Astrocyte of the spinal cord (primary cell): Measurements from ENCODE around the gene CAMTA1.

Experiments used
- DNase-seq: peaks from one replicate; pipeline ENCODE4 v3.0.0; 2011; ENCODE audit warnings: low read depth, low spot score
- H3K4me3 ChIP-seq: 2 replicates; pipeline ENCODE4 v1.5.1; 2011; ENCODE audit warnings: low read depth, mild to moderate bottlenecking, low read length, moderate library complexity
- CTCF ChIP-seq: IDR thresholded peaks from 2 replicates; pipeline ENCODE4 v1.5.1; 2012; ENCODE audit warnings: low read depth, mild to moderate bottlenecking, low read length, inconsistent platforms
- in situ Hi-C: cut with HindIII; loops from 2 replicates; pipeline ENCODE4 v1.10.0; 2017; ENCODE audit warnings: low sequenced_read_pairs

CAMTA1 gene

GRCh38 chr1:7269525-7269924, 484.3 kb downstream of the CAMTA1 start:
- in situ Hi-C loops: no loop called here
- TF ChIP-seq CTCF: no peak
- DNase-seq: no peak

DNA sequence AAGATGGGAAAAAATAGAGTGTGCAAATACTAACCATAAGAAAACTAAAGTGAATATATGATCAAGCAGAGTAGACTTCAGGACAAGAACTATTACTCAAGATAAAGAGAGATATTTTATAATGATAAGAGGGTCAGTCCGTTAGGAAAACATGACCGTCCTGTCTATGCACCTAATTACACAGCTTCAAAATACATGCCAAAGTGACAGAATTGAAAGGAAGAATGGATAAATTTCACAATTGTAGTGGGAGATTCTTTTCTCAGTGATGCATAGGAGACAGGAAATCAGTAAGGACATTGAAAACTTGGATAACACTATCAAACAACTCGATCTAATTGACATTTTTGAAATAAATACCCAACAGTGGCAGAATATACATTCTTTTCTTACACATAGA, 489.0 kb downstream of the CAMTA1 start:
- TF ChIP-seq CTCF: no peak
- DNase-seq: no peak
- in situ Hi-C loops: no loop called here
- H3K4me3 ChIP-seq: no peak overlapping the region

More at GRCh38 chr1:7269525-7269924, 484.3 kb downstream of the CAMTA1 start:
- H3K4me3 ChIP-seq: no peak overlapping the region

DNA sequence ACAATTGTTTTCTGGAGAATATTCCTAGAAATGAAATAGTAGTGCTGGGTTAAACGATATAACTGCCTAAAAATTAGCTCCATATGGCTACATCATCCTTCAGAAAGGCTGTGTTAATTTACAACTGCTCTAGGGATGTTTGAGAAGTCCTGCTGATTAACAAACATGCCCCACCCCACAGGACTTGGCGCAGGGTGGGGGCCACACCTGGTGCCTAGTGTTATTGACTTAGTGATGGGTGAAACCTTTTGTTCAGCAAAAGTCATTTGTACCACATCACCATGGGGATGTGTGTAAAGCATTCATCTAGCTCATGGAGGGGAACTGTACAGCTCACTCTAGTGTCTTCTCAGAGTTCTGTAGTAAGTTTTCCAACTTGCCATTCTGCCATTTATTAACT, 492.8 kb downstream of the CAMTA1 start:
- H3K4me3 ChIP-seq: no peak overlapping the region
- in situ Hi-C loops: no loop called here

DNA sequence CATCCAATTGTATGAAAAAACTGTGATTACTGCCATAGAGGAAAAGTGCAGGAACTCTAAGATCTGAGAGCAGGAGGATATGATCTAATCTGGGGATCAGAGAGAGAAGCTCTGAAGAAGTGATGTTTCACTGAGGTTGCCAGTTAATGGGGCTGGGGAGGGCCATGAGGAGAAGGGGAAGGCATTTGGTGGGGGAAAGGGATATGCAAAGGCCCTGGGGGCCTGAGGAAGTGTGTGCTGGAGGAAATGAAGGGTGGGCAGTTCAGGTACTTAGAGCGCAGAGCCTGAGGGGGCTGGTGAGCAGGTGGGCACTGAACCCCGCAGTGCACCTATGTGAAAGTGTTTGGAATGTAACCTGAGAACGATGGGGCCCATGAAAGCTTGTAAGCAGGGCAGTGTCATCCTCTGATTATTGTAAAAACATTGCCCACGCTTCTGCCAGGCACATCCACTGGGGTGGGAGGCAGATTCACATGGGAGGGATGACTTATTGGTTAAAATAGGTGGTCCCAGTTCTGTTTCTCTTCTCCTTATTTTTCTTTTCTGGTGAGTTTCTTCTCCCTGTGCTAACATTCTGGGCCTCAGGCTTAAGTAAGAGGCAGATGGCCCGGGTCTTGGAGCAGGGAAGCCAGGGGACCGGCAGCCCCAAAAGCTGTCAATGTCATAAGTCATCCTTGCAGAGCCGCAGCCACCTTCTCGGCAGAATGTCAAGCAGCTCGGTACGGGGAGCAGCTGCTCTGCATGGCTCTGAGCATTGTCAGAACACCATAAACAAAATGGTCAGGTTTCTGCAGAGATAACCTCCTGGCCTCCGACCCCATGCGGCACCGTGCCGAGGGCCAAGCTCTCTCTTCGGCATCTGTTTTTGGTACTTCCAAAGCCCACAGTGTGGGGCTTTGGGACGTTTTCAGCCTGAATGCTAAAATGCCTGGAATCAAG, 493.8 kb downstream of the CAMTA1 start:
- in situ Hi-C loops: no loop called here
- no peak for DNase-seq
- no peak overlapping the region for H3K4me3 ChIP-seq
- no peak for TF ChIP-seq CTCF

More for the DNA sequence above, 492.8 kb downstream of the CAMTA1 start:
- no peak for TF ChIP-seq CTCF
- no peak for DNase-seq

GRCh38 chr1:7279769-7280168, 494.5 kb downstream of the CAMTA1 start:
- no peak for DNase-seq
- H3K4me3 ChIP-seq: no peak overlapping the region
- no peak for TF ChIP-seq CTCF
- in situ Hi-C loops: no loop called here

- no peak for DNase-seq
- no peak overlapping the region for H3K4me3 ChIP-seq
- in situ Hi-C loops: no loop called here
- TF ChIP-seq CTCF: no peak
Measured at GRCh38 chr1:7280347-7280960, 495.2 kb downstream of the CAMTA1 start.
